CD1c-positive myeloid dendritic cell (primary cell): Measurements from ENCODE around the gene HOXB3.

Experiments used
- DNase-seq: peaks from one replicate; pipeline ENCODE4 v3.0.0-alpha.2; 2016; ENCODE audit errors: extremely low spot score

HOXB3 gene

GRCh38 chr17:48569674-48570324 lies 20.2 kb downstream of the HOXB3 start:
- no peak for DNase-seq

GRCh38 chr17:48569240-48569582 lies 20.8 kb downstream of the HOXB3 start:
- no peak for DNase-seq

DNA sequence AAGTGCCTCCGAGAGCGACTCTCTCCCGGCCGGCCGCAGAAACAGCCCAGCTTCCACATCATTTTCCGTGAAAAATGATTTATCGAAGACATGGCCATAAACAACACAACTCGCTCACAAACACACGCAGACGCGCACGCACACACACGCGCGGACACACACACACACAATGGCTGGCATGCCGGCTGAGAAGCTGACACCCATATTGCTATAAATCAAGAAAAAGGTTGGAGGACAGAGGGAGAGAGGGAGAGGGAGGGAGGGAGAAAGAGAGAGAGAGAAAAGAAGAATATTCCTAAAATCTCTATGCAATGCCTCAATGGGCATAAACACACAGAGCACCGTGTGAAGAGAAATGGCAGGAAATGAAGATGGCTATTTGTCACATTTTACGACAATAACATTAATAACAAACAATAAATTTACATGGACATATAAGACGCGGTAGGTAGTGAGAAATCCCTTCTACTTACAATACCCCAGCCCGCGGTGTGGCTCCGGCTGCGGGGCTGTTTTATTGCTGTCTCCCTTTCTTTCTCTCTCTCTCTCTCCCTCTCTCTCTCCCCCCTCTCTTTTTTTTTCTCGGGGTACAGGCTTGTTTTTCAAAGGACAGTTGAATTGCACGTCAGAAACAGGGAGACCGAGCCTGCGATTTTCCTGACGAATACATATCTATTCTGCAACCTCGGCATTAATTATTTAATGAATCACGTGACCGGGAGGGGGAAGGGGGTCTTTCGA lies 21.4 kb downstream of the HOXB3 start:
- DNase-seq: no peak

DNA sequence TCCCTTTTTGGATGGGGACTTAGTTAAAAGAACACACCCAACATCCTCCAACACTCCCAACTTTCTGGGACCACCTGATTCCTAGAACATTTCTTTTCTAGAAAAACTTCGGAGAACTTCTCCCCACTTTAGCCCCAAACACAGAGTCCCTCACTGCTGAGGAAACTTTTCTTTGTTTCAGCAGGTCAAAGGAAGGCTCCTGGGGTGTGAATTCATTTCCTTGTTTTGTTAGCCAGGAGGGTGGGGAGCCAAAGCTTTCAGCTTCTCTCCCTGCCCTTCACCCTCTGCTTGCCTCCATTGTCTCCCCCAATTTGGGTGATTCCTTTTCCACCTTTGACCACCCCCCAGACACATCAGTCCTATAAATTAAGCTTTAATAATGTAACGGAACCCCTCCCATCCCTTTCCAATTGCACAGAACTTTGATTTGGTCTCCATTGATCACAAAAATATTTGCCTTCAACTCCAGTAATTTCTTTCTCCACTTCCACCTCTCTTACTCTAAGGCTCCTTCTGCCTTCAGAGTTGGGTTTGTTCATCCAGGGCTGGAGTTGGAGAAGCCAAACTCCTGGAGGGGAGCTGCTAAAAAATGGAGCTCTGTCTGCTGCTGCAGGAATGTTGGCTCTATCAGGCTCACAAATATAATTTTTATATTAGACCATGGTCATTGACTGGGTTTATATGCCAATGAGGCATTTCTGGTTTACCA lies 22.2 kb downstream of the HOXB3 start:
- no peak for DNase-seq

GRCh38 chr17:48567209-48567608 lies 22.8 kb downstream of the HOXB3 start:
- no peak for DNase-seq

DNA sequence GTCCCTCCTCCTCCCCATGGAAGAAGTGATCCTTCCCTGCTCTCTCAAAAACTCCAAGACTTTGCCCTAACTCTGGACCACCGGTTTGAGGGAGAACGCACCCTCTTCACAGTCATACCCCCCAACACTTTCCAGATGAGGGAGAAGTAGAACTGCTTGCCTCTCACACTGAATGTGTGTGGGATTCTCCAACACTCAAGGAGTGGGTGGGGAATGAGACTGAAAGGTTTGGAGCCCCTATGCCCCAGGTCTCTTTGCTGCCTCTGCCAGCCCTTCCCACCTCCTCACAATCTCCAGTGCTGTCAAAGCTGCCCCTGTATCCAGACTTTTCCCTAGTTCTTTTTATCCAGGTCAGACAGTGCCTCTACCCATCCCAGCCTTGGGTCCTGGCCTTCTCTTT lies 23.3 kb downstream of the HOXB3 start:
- no peak for DNase-seq

DNA sequence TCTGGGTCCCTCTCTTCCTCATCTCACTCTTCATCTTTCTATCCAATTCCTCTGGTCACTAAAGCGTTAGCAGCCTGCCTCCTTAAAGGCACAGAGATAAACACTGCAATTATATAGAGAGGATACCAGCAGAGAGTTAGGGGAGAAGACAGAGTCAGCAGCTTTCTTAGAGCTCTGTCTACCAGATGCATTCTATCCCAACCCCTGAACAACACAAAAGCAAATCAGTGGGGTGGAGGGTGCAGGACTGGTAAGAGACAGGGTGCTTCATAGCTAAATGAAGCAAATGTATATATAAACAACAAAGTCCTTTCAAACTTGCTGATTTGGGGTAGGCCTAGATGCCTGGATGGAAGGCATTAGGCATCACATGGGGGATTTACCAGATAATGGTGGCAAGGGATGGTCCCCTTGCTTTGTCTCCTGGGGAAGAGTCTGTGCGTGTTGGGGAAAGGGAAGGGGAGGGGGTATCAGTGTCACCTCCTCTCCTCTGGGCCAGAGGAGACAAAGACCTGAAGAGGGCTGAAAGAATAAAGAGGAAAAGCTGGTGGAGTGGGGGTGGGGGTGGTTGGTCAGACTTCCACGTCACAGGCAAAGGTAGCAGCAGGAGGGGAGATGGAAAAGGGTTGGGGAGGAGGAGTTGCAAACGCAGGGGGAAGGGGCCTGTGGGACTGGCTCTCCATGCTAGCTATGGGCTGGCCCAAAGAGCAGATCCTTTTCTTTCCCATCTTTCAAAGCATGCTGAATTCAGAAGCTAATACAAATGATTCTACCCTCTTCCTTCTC lies 23.9 kb downstream of the HOXB3 start:
- no peak for DNase-seq

GRCh38 chr17:48565022-48565554 lies 25.0 kb downstream of the HOXB3 start:
- DNase-seq: no peak

- DNase-seq: no peak
Observed at GRCh38 chr17:48564188-48565021, 25.6 kb downstream of the HOXB3 start.

- DNase-seq: no peak
Observed at GRCh38 chr17:48563867-48564187, 26.2 kb downstream of the HOXB3 start.

- no peak for DNase-seq
Observed at GRCh38 chr17:48563385-48563838, 26.6 kb downstream of the HOXB3 start.

DNA sequence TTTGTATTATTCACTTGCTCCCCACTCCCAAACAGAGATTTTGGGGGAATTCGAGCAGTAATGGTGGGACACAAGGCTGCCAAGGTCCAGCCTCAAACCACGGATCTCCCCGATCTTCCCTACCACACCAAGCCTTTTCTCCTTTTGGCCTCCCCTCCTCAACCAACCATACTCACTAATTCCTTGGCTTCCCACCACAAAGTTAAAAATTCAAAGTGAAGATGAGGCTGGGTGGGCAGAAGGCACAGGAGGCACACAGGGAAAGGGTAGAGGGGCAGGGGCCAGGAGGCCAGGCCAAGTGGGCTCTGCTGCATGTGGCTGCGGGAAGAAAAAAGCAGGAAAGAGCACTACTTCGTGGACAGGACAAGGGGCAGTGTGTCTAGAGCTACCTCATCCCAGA lies 27.1 kb downstream of the HOXB3 start:
- no peak for DNase-seq

DNA sequence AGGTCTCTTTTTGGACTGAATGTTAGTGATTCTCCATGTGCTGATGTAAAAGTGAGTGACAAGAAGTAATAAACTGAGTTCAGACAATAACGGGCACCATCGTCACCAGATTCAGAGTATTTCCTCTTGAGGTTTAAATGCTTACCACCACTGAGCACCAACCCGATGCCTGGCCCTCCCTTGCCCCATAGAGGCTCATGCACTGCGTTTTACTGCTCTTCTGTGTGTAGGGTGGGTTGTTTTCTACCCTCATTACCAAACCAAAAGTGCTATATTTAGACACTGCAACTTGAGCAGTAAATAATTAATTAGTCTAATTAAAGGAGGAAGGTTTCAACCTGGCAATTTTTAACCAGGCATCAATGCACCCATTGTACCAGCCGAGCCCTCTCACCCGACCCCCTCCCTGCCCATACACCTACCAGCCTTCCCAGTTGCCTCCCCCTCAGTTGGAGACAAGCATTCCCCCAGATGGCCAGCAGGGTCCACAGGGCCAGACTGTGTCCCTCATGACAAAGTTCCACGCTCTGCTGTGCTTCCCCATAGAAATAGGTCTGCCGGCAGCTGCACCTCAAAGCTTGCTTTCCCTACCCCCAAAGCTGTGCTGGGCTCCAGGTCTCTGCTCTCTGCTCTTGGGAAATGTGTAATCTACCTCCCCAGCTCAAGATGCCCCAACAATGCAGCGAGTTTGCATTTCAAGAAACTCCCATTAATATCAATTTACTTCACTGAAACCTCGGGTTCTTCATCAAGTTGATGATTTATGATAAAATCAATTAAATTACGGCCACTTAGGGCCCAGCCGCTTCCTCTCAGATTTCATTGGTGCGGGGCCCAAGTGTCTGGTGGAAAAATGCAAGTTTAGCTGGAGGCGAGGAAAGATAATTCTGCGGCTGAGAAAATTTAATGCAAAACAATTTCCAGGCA lies 27.9 kb downstream of the HOXB3 start:
- no peak for DNase-seq

DNA sequence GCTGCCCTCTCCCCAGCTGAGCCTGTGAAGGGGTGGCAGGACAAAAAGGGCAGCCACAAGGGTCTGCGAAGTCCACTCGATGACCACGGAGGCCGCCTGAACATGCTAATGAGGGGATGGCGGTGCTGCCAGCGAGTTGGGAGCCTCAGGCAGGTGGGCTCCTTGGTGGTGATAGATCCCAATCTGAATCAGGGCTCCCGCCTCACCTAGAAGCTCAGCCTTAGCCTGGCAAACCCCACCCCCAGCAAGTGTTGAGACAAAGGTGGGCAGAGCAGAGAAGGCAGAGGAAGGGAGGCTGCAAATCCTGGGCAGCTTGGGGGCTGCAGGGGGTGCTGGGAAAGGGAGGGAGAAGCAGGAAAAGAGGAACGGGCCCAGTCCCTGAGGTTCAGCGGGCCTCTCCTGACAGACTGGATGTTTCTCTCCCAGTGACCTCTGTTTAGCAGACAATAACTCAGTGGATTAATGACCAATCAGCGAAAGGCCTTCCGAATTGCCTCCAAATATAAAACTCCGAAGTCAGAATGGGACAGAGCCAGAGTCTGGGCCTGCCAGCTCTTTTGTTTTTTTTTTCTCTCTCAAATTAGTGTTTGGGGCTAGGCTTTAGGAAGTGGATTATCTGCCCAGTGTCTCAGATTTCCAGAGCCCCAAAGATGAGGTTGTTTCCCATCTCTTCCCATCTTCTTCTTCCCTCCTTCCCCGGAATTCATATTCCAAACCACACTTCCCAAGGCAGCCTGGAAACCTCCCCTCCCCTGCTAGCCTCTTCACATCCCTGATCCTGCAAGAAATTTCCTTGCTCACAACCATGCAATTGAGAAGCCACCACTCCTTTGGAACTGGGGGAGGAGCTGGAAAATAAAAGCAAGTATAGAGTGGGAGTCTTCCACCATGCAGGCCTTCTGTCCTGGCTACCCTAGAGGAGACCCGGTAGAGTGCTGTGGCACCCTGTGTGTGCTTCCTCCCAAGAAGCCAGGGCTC lies 29.9 kb downstream of the HOXB3 start:
- no peak for DNase-seq

DNA sequence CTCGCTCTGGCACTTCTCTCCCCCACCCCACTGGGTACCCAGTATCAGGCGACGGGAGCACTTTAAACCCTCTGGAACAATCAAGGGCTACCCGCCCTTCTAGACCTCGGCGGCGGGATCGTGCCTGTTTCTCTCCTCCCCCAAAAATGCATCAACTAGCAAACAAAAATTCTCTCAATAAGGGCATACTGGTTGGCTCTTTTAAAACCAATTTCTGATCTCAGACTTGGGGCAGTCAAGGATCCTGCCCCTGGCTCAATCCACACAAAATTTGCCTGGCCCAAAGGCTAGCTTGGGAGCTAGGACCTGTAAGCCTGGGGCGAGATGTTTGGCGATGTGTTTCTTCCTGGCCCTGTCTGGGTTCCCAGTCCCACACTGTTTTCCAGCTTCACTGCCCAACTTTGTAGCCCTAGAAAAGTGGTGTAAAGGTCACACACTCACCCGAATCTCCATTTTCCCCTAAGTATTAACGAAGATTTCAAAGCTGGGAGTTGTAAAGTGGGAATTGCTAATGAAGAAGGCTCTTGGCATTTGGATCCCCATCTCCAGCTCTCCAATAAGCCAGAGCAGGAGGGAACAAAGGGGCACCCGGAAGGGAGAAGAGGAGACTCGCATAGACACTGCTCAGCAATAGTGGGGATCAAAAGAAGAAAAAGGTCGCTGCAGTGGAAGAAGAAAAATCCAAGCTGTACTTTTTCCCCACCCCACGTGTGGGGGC lies 30.8 kb downstream of the HOXB3 start:
- no peak for DNase-seq

- no peak for DNase-seq
Observed at GRCh38 chr17:48558831-48559121, 31.3 kb downstream of the HOXB3 start.

DNA sequence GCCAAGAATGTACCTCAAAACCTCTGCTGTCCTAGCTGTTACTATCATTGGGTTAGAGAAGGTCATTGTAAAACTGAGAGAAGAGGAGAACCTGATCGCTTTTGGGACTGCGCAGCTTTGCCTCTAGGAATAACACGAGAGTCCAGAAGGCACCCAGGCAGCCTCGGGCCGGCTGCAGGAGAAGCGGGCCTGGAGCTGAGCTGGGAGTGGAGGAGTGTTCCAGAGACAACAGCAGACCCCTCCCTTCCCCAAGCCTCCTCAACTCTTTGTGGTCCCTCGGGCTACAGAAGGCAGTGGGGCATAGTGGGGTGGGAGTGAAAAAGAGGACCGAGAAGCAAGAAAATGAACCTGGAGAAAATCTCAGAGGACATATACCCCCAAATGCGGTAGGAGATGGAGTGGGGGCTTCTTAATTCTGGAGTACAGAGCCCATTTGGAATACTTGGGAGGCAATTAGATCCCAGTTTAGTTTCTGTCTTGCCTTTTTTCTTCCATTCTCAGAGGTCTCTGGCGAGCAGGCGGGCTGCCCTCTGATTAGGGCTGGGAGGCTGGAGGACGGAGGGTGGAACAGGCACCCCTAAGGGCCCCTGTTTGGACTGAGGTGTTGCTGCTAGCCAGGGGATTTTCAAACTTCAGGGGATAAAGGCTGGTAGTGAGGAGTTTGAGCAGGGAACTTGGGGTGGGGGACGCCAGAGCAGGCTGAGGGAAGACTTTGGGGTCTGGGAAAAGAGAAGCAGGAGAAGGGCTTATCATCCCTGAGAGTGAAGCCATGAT lies 31.8 kb downstream of the HOXB3 start:
- no peak for DNase-seq
